GM12878 (cell line): ENCODE results near the gene C5AR2. TPM values are rescaled to one million over a fixed set of nuclear protein-coding genes. Genes with fewer than 3 reads are reported as not detected.
A peak's percentile ranks its signal among the peaks of the same experiment; 100 is the strongest.

ENCODE experiments used
- ATAC-seq: fragments of 200-7000 bp; cut with Tn5 transposase; 3 replicates; pipeline ENCODE4 v1.9.1; 2020; ENCODE audit warnings: mild to moderate bottlenecking, moderate library complexity
- BruUV-seq: library from RNA; stranded (reverse); fragments of 400-500 nt; replicated peaks from 2 replicates; lab custom pipeline; 2021; lab: Mats Ljungman, UMichigan
- CTCF ChIA-PET: fragments of 300-600 bp; sonication (Branson Sonifier 250); formaldehyde crosslinking; extraction: SDS; loops from one replicate; lab custom pipeline; 2021; ENCODE audit warnings: inconsistent platforms; lab: Yijun Ruan, JAX
- POLR2A ChIA-PET: fragments of 350-600 bp; formaldehyde crosslinking; extraction: SDS; loops from one replicate; lab custom pipeline; 2021; ENCODE audit warnings: inconsistent platforms; lab: Charles Lee
- RAD21 ChIA-PET: fragments of 300-600 bp; sonication (Branson Sonifier 250); formaldehyde crosslinking; loops from one replicate; lab custom pipeline; 2023; ENCODE audit warnings: antibody characterized with exemption; ENCODE audit not compliant: unreplicated experiment; lab: Charles Lee
- SMC1A ChIA-PET: fragments of 300-600 bp; sonication (Branson Sonifier 250); formaldehyde crosslinking; loops from one replicate; lab custom pipeline; 2023; ENCODE audit not compliant: unreplicated experiment, uncharacterized antibody; lab: Charles Lee
- DNase-seq: peaks from one replicate; pipeline ENCODE4 v3.0.0-alpha.2; 2011; ENCODE audit warnings: low read depth, low spot score
- FAIRE-seq: peaks from 3 replicates; lab custom pipeline; 2011; peaks lifted over from hg19 to GRCh38; lab: Jason Lieb, UNC
- H2AFZ ChIP-seq: 2 replicates; pipeline ENCODE4 v1.6.0; 2011; ENCODE audit warnings: low read depth, low read length, control low read depth; ENCODE audit not compliant: control insufficient read depth
- H3K27ac ChIP-seq: 2 replicates; pipeline ENCODE4 v1.5.1; 2011; ENCODE audit warnings: control low read depth; ENCODE audit not compliant: control insufficient read depth, insufficient read depth
- H3K27me3 ChIP-seq, 2 experiments: replicated peaks in 1 of 2; 2 replicates each; pipeline versions ENCODE4 v1.6.0 to v1.6.1; 2011; ENCODE audit warnings: low read length in 1 of 2; ENCODE audit not compliant: control insufficient read depth in 2 of 2, insufficient read depth in 2 of 2
- H3K36me3 ChIP-seq, 2 experiments: 2 replicates each; pipeline ENCODE4 v1.5.1; 2011; ENCODE audit warnings: low read length in 1 of 2; ENCODE audit not compliant: control insufficient read depth in 2 of 2, insufficient read depth in 2 of 2
- H3K4me1 ChIP-seq: 2 replicates; pipeline ENCODE4 v1.6.1; 2011; ENCODE audit warnings: mild to moderate bottlenecking, low read length, moderate library complexity, mixed read lengths; ENCODE audit not compliant: control insufficient read depth, insufficient read depth
- H3K4me2 ChIP-seq: 2 replicates; pipeline ENCODE4 v1.6.0; 2011; ENCODE audit warnings: control low read depth; ENCODE audit not compliant: control insufficient read depth, insufficient read depth
- H3K4me3 ChIP-seq: fragments of 200-600 bp; sonication (generic); 2 replicates; pipeline ENCODE4 v1.5.1; 2016
- H3K79me2 ChIP-seq: 2 replicates; pipeline ENCODE4 v1.6.0; 2011; ENCODE audit warnings: low read length; ENCODE audit not compliant: control insufficient read depth, insufficient read depth
- H3K9ac ChIP-seq: 2 replicates; pipeline ENCODE4 v1.8.0; 2011; ENCODE audit warnings: low read length, control low read depth, mixed read lengths; ENCODE audit not compliant: control insufficient read depth, insufficient read depth
- H3K9me3 ChIP-seq: replicated peaks from 3 replicates; pipeline ENCODE4 v1.5.1; 2011; ENCODE audit warnings: mild to moderate bottlenecking, low read length; ENCODE audit not compliant: control insufficient read depth, insufficient read depth
- H4K20me1 ChIP-seq: 2 replicates; pipeline ENCODE4 v1.6.0; 2011; ENCODE audit not compliant: control insufficient read depth, insufficient read depth
- BCL3 ChIP-seq: IDR thresholded peaks from 2 replicates; pipeline ENCODE4 v1.6.1; 2011; ENCODE audit warnings: borderline replicate concordance, low read depth, mild to moderate bottlenecking, moderate library complexity, low read length; ENCODE audit not compliant: insufficient read depth, poor library complexity, severe bottlenecking
- CHD1 ChIP-seq: IDR thresholded peaks from 2 replicates; pipeline ENCODE4 v1.6.1; 2012; ENCODE audit warnings: low read depth, low read length, improper control_type of control experiment
- CTCF ChIP-seq, 3 experiments: IDR thresholded peaks in 2 of 3; conservative IDR thresholded peaks in 1 of 3; 2 replicates each; pipeline ENCODE4 v1.5.1; 2011; ENCODE audit warnings: low read depth in 3 of 3, low read length in 3 of 3, mild to moderate bottlenecking in 3 of 3, control low read depth in 2 of 3, moderate library complexity in 2 of 3, inconsistent platforms in 1 of 3, mixed read lengths in 1 of 3; ENCODE audit not compliant: control insufficient read depth in 2 of 3, insufficient read depth in 1 of 3; ENCODE audit errors: extremely low read depth in 1 of 3
- HCFC1 ChIP-seq: fragments of 150-350 bp; IDR thresholded peaks from 2 replicates; pipeline ENCODE4 v1.6.1; 2014; ENCODE audit warnings: low read length
- IKZF1 ChIP-seq: fragments of 450-650 bp; conservative IDR thresholded peaks from 2 replicates; pipeline ENCODE4 v1.6.1; 2017; ENCODE audit warnings: antibody characterized with exemption, mild to moderate bottlenecking
- IRF3 ChIP-seq: fragments of 450-650 bp; IDR thresholded peaks from 2 replicates; pipeline ENCODE4 v1.6.1; 2014; ENCODE audit warnings: mild to moderate bottlenecking
- MEF2B ChIP-seq: fragments of 450-650 bp; IDR thresholded peaks from 2 replicates; pipeline ENCODE4 v1.6.1; 2018; ENCODE audit warnings: mild to moderate bottlenecking, moderate library complexity; ENCODE audit not compliant: partially characterized antibody, poor library complexity, severe bottlenecking
- NFXL1 ChIP-seq: fragments of 450-650 bp; IDR thresholded peaks from 2 replicates; pipeline ENCODE4 v1.6.1; 2017; ENCODE audit warnings: antibody characterized with exemption, mild to moderate bottlenecking, borderline replicate concordance
- NR2C1 ChIP-seq: fragments of 450-650 bp; IDR thresholded peaks from 2 replicates; pipeline ENCODE4 v1.6.1; 2017; ENCODE audit warnings: antibody characterized with exemption, mild to moderate bottlenecking, moderate library complexity
- RAD21 ChIP-seq: IDR thresholded peaks from 2 replicates; pipeline ENCODE4 v1.6.1; 2011; ENCODE audit warnings: mild to moderate bottlenecking, low read depth, low read length, moderate library complexity; ENCODE audit not compliant: insufficient read depth
- SMC3 ChIP-seq: IDR thresholded peaks from 2 replicates; pipeline ENCODE4 v1.6.1; 2011; ENCODE audit warnings: low read length, improper control_type of control experiment, borderline replicate concordance
- YY1 ChIP-seq: IDR thresholded peaks from 2 replicates; pipeline ENCODE4 v1.6.1; 2011; ENCODE audit warnings: low read depth, mild to moderate bottlenecking, low read length
- ZNF622 ChIP-seq: fragments of 450-650 bp; IDR thresholded peaks from 2 replicates; pipeline ENCODE4 v1.6.1; 2017; ENCODE audit warnings: mild to moderate bottlenecking, inconsistent platforms
- WGBS: methylation state at CpG from one replicate; pipeline ENCODE4 v1.1.6; 2016; ENCODE audit warnings: low lambda C conversion rate; ENCODE audit not compliant: insufficient replicate concordance, insufficient coverage; ENCODE audit errors: missing lambda C conversion rate; 5-methylcytosine and 5-hydroxymethylcytosine counted together
- in situ Hi-C: fragments of 300-500 bp; cut with MboI; formaldehyde crosslinking; loops from 9 replicates; pipeline ENCODE4 v1.14.3; 2018; ENCODE audit warnings: mixed read lengths
- intact Hi-C: fragments of 100-400 bp; cut with micrococcal nuclease; formaldehyde crosslinking; loops from one replicate; pipeline ENCODE4 v1.14.2; 2022; ENCODE audit not compliant: unreplicated experiment
- polyA plus RNA-seq, 11 experiments: library from polyadenylated mRNA; depleted of rRNA in 4 of 11; unstranded in 6 of 11; stranded (reverse) in 5 of 11; fragments of >200 nt; fragmentation: Nextera tagmentation in 4 of 11; fragmentation: Illumina TruSeq in 1 of 11; extraction: Ambion mirVana in 4 of 11; extraction: Trizol in 1 of 11; gene quantifications; 1 replicate in 1 of 11; 2 replicates in 10 of 11; pipeline versions ENCODE4 v1.2.1 to v1.2.3, GENCODE V29; 2011 to 2016; ENCODE audit warnings: inconsistent platforms in 2 of 11, missing spikeins in 2 of 11, low read depth in 1 of 11
- total RNA-seq, 4 experiments: library from RNA; depleted of rRNA in 3 of 4; stranded (reverse); fragments of >200 nt in 3 of 4; fragmentation: Illumina TruSeq in 1 of 4; extraction: Trizol in 1 of 4; gene quantifications; 2 replicates each; pipeline versions ENCODE4 v1.2.1 to v1.2.3, GENCODE V29; 2013 to 2021

Gene C5AR2
- total and polyA plus RNA-seq, 10 of the 15 experiments (the other 5 are each of a cell fraction or from before 2014, with no cell fraction given) = 0.01 TPM; not detected in 9

- Histone ChIP-seq H3K27ac (no peak overlapping the region; the same call in 1 of the 2 replicates), H3K36me3 (no peaks in the 10 kb centered on the region)
- 23% methylated on average over 15 of the region's 15 CpGs for WGBS
Observed at GRCh38 chr19:47391510-47392223, 59.7 kb downstream of the C5AR2 start.

More at GRCh38 chr19:47391510-47392223, 59.7 kb downstream of the C5AR2 start:
- ChIA-PET CTCF (interaction anchor here (0.6 to 3.4 kb wide), 28 partner anchors 8 to 478 kb away, joined by 3 to 83 read pairs (median 4); partner anchors contain the start of gene DHX34), SMC1A (interaction anchor here (0.7 to 3.1 kb wide), 9 partner anchors 37 to 117 kb away, joined by 3 to 28 read pairs (median 5); partner anchors contain the start of genes C5AR1, DHX34 and INAFM1), RAD21 (interaction anchor here (0.8 to 3.4 kb wide), 10 partner anchors 36 to 181 kb away, joined by 3 to 21 read pairs (median 4); partner anchors contain the start of genes C5AR1 and DHX34), POLR2A (no interaction called here)
- H3K27me3 ChIP-seq = no peaks in the 10 kb centered on the region
- peak overlapping the region; percentile 34; the same call in 1 of the 2 replicates for H3K4me2 ChIP-seq
- no peak overlapping the region for H3K4me3 ChIP-seq
- H3K9me3 ChIP-seq = no peaks in the 10 kb centered on the region
- BruUV-seq = no TSS peak
- in situ Hi-C loops = no loop called here
- H3K4me1 ChIP-seq = no peaks in the 10 kb centered on the region
- FAIRE-seq (peak; percentile 73), DNase-seq (peak; percentile 12), ATAC-seq (peak; percentile 98)
- TF ChIP-seq HCFC1 (no peak), MEF2B (no peak), NR2C1 (no peak), CHD1 (no peak), YY1 (peak; percentile 32; the same call in 1 of the 2 replicates), IRF3 (no peak), IKZF1 (no peak), NFXL1 (no peak), RAD21 (peak; percentile 73), BCL3 (no peak), SMC3 (peak; percentile 85), CTCF (IDR thresholded peaks at IDR 0.05 in 2 of 3, conservative IDR thresholded peaks at IDR 0.05 in 1 of 3; ENCODE audit: control insufficient read depth in 2 of 3, extremely low read depth in 1 of 3, insufficient read depth in 1 of 3, low read depth in 3 of 3, low read length in 3 of 3) (peak; percentile 86 to 92 (median 88)), ZNF622 (no peak)
- no peaks in the 10 kb centered on the region for H3K79me2 ChIP-seq
- H4K20me1 ChIP-seq = no peaks in the 10 kb centered on the region
- H3K9ac ChIP-seq = no peak overlapping the region
- H2AFZ ChIP-seq = peak overlapping the region; percentile 37; the same call in 1 of the 2 replicates
- intact Hi-C loops = loop anchor here (1.0 to 5.0 kb wide), 4 partner anchors 36 to 103 kb away; partner anchors contain the start of gene DHX34
